K562 (cell line): ENCODE data around the gene GSX2. TPM values are rescaled to one million over a fixed set of nuclear protein-coding genes. Genes with fewer than 3 reads are reported as not detected.

Experiments
- ATAC-seq: fragments of 200-7000 bp; cut with Tn5 transposase; 3 replicates; pipeline ENCODE4 v1.9.1; 2020; ENCODE audit warnings: moderate library complexity
- BruUV-seq: library from RNA; stranded (reverse); fragments of 400-500 nt; replicated peaks from 2 replicates; lab custom pipeline; 2021; lab: Mats Ljungman, UMichigan
- CTCF ChIA-PET: fragments of 300-600 bp; formaldehyde crosslinking; extraction: SDS; loops from one replicate; lab custom pipeline; 2021; ENCODE audit warnings: low intra/inter-chr PET ratio; lab: Yijun Ruan, JAX
- POLR2A ChIA-PET: fragments of 300-600, 350-650 bp; sonication (Branson Sonifier 250); formaldehyde crosslinking; extraction: SDS; loops from one replicate; lab custom pipeline; 2021; ENCODE audit warnings: antibody characterized with exemption, inconsistent platforms; lab: Yijun Ruan, JAX
- DNase-seq, 4 experiments: peaks; one replicate each; pipeline versions ENCODE4 v3.0.0 to v3.0.0-alpha.2; 2011 to 2018; ENCODE audit warnings: low spot score in 3 of 4, mixed read lengths in 3 of 4; ENCODE audit errors: extremely low read depth in 1 of 4
- FAIRE-seq: peaks from 2 replicates; lab custom pipeline; 2011; peaks lifted over from hg19 to GRCh38; lab: Jason Lieb, UNC
- H2AFZ ChIP-seq: 2 replicates; pipeline ENCODE4 v1.6.0; 2011; ENCODE audit warnings: low read depth, low read length, control low read depth, inconsistent platforms
- H3K27ac ChIP-seq: fragments of 200-600 bp; 3 replicates; pipeline ENCODE4 v1.8.0; 2011; ENCODE audit warnings: low read depth, mild to moderate bottlenecking, control low read depth, inconsistent platforms, low read length, moderate library complexity, mixed read lengths; ENCODE audit errors: extremely low read depth
- H3K27me3 ChIP-seq, 2 experiments: fragments of 300-600 bp in 1 of 2; 2 replicates in 1 of 2; 3 replicates in 1 of 2; pipeline versions ENCODE4 v1.6.0 to v1.8.0; 2011; ENCODE audit warnings: inconsistent platforms in 2 of 2, low read length in 2 of 2, mild to moderate bottlenecking in 1 of 2, mixed read lengths in 1 of 2, moderate library complexity in 1 of 2; ENCODE audit not compliant: control insufficient read depth in 2 of 2, insufficient read depth in 2 of 2
- H3K36me3 ChIP-seq: fragments of 300-600 bp; 3 replicates; pipeline ENCODE4 v1.8.0; 2011; ENCODE audit warnings: mild to moderate bottlenecking, low read length, inconsistent platforms; ENCODE audit not compliant: control insufficient read depth, insufficient read depth
- H3K4me1 ChIP-seq, 2 experiments: fragments of 200-600 bp in 1 of 2; replicated peaks in 1 of 2; 2 replicates in 1 of 2; 3 replicates in 1 of 2; pipeline versions ENCODE4 v1.5.1 to v1.8.0; 2011; ENCODE audit warnings: inconsistent platforms in 2 of 2, low read length in 2 of 2, mild to moderate bottlenecking in 1 of 2, mixed read lengths in 1 of 2, moderate library complexity in 1 of 2; ENCODE audit not compliant: control insufficient read depth in 2 of 2, insufficient read depth in 2 of 2
- H3K4me2 ChIP-seq: 2 replicates; pipeline ENCODE4 v1.6.1; 2011; ENCODE audit warnings: low read length, control low read depth, inconsistent platforms, mixed read lengths; ENCODE audit not compliant: insufficient read depth
- H3K4me3 ChIP-seq: fragments of 200-600 bp; sonication (generic), shearing (Covaris generic); 2 replicates; pipeline ENCODE4 v1.5.1; 2016; ENCODE audit warnings: control low read depth, inconsistent platforms
- H3K79me2 ChIP-seq: fragments of 200-600 bp; 3 replicates; pipeline ENCODE4 v1.8.0; 2011; ENCODE audit warnings: low read length, inconsistent platforms; ENCODE audit not compliant: control insufficient read depth, insufficient read depth
- H3K9ac ChIP-seq, 2 experiments: 2 replicates each; pipeline versions ENCODE4 v1.6.0 to v1.6.1; 2011; ENCODE audit warnings: low read depth in 2 of 2, low read length in 2 of 2, control low read depth in 1 of 2, inconsistent platforms in 1 of 2, mild to moderate bottlenecking in 1 of 2, mixed read lengths in 1 of 2; ENCODE audit not compliant: insufficient read depth in 1 of 2
- H3K9me1 ChIP-seq: one replicate; pipeline ENCODE4 v1.6.0; 2011; ENCODE audit warnings: inconsistent platforms, mild to moderate bottlenecking, low read length, moderate library complexity; ENCODE audit not compliant: control insufficient read depth, insufficient read depth
- H3K9me3 ChIP-seq: replicated peaks from 2 replicates; pipeline ENCODE4 v1.5.1; 2011; ENCODE audit warnings: low read depth, low read length, inconsistent platforms; ENCODE audit not compliant: control insufficient read depth, insufficient read depth
- H4K20me1 ChIP-seq: replicated peaks from 2 replicates; pipeline ENCODE4 v1.6.1; 2011; ENCODE audit warnings: low read length, inconsistent platforms, mixed read lengths; ENCODE audit not compliant: control insufficient read depth, insufficient read depth
- ADNP ChIP-seq: fragments of 200-800 bp; sonication (Bioruptor generic); IDR thresholded peaks from 2 replicates; pipeline ENCODE4 v1.6.1; 2016; ENCODE audit warnings: missing genetic modification characterization, missing compliant biosample characterization
- MEF2A ChIP-seq: IDR thresholded peaks from 2 replicates; pipeline ENCODE4 v1.6.1; 2011; ENCODE audit warnings: low read depth, mild to moderate bottlenecking, low read length, moderate library complexity; ENCODE audit not compliant: control insufficient read depth
- MTA3 ChIP-seq: fragments of 450-650 bp; formaldehyde crosslinking; IDR thresholded peaks from 2 replicates; pipeline ENCODE4 v1.6.1; 2017; ENCODE audit warnings: mild to moderate bottlenecking, borderline replicate concordance
- NFIX ChIP-seq: fragments of 250-450 bp; sonication (Bioruptor Pico); IDR thresholded peaks from 2 replicates; pipeline ENCODE4 v1.4.0; 2020; ENCODE audit warnings: low read depth, mild to moderate bottlenecking, moderate library complexity
- PCBP2 ChIP-seq: fragments of 200-400 bp; formaldehyde crosslinking; IDR thresholded peaks from 2 replicates; pipeline ENCODE4 v1.6.1; 2018; ENCODE audit warnings: low read length, low read depth, mild to moderate bottlenecking, moderate library complexity; ENCODE audit not compliant: poor library complexity, severe bottlenecking
- RBM25 ChIP-seq: fragments of 200-400 bp; formaldehyde crosslinking; IDR thresholded peaks from 2 replicates; pipeline ENCODE4 v1.6.1; 2018; ENCODE audit warnings: low read length, low read depth, moderate library complexity; ENCODE audit not compliant: severe bottlenecking
- SMC3 ChIP-seq: conservative IDR thresholded peaks from 2 replicates; pipeline ENCODE4 v1.6.1; 2011; ENCODE audit warnings: low read depth, low read length, improper control_type of control experiment; ENCODE audit not compliant: insufficient read depth
- ZNF184 ChIP-seq: sonication (generic); formaldehyde crosslinking; IDR thresholded peaks from 2 replicates; pipeline ENCODE4 v1.5.0; 2020; ENCODE audit warnings: missing genetic modification reagents
- ZNF197 ChIP-seq: fragments of 200-800 bp; sonication (Bioruptor generic); IDR thresholded peaks from 2 replicates; pipeline ENCODE4 v1.6.1; 2016; ENCODE audit warnings: low read depth, missing genetic modification characterization, missing compliant biosample characterization
- WGBS: fragments of 100-300 bp; shearing (Covaris generic); methylation state at CpG from one replicate; pipeline ENCODE4 v1.1.6; 2016; ENCODE audit warnings: low coverage, mixed read lengths; ENCODE audit not compliant: insufficient coverage; ENCODE audit errors: missing lambda C conversion rate; 5-methylcytosine and 5-hydroxymethylcytosine counted together
- in situ Hi-C: fragments of 300-500 bp; cut with MboI; formaldehyde crosslinking; loops from 4 replicates; pipeline ENCODE4 v1.15.0; 2018; ENCODE audit warnings: inconsistent platforms, mixed read lengths
- intact Hi-C: fragments of 100-400 bp; cut with micrococcal nuclease; formaldehyde crosslinking; loops from 2 replicates; pipeline ENCODE4 v1.14.2; 2022
- polyA plus RNA-seq, 8 experiments: library from polyadenylated mRNA; depleted of rRNA in 4 of 8; stranded (reverse) in 5 of 8; unstranded in 3 of 8; fragments of >200 nt; fragmentation: Nextera tagmentation in 2 of 8; fragmentation: Illumina TruSeq in 1 of 8; extraction: Ambion mirVana in 2 of 8; extraction: Trizol in 1 of 8; gene quantifications; 2 replicates each; pipeline versions ENCODE4 v1.2.1 to v1.2.3, GENCODE V29; 2011 to 2014; ENCODE audit warnings: inconsistent platforms in 1 of 8, missing spikeins in 1 of 8
- total RNA-seq, 7 experiments: library from RNA; depleted of rRNA in 6 of 7; stranded (reverse); fragments of >200 nt in 6 of 7; fragmentation: Illumina TruSeq in 2 of 7; extraction: Trizol in 2 of 7; gene quantifications; 2 replicates each; pipeline versions ENCODE4 v1.2.1 to v1.2.3, GENCODE V29; 2011 to 2021; ENCODE audit warnings: low replicate concordance in 1 of 7
- TF ChIP-seq, protein P1 (sequence below): fragments of 250-450 bp; sonication (Bioruptor Pico); IDR thresholded peaks from 2 replicates; pipeline ENCODE4 v1.8.0; 2021; ENCODE audit warnings: moderate library complexity, mild to moderate bottlenecking, inconsistent platforms
- TF ChIP-seq, protein P2 (sequence below): fragments of 250-450 bp; sonication (Bioruptor Pico); IDR thresholded peaks from 2 replicates; pipeline ENCODE4 v1.5.0; 2021; ENCODE audit warnings: mild to moderate bottlenecking, moderate library complexity
- TF ChIP-seq, protein P3 (sequence below): fragments of 250-450 bp; sonication (Bioruptor Pico); IDR thresholded peaks from 2 replicates; pipeline ENCODE4 v1.5.0; 2021
- TF ChIP-seq, protein P4 (sequence below), 2 experiments: IDR thresholded peaks; 2 replicates each; pipeline ENCODE4 v1.6.1; 2012; ENCODE audit warnings: improper control_type of control experiment in 2 of 2, low read depth in 2 of 2, low read length in 2 of 2, borderline replicate concordance in 1 of 2

GSX2 gene
- total and polyA plus RNA-seq, 9 of the 15 experiments (the other 6 are each of a cell fraction or from before 2014, with no cell fraction given): not detected

DNA sequence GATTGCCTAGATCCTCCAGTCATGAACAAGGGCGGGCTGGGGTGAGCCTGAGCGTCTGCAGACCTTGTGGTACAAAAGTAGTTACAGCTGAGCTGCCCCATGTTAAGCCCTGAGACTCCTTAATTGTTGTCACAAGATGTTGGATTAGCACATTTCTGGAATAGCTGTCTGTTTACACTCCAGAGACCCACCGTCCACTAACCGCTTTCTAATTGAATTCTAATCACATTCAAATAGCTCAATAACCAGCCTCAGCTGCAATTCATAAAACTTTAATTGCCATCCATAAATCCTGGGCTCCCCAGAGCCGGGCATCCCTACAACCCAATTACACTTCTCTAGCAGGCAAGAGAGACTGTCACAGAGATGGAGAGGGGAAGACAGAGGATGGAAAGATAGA lies 1.6 kb upstream of the GSX2 start:
- H3K4me3 ChIP-seq: no peak overlapping the region
- no peak overlapping the region for H3K27ac ChIP-seq
- intact Hi-C loops: loop anchor here (5.0 kb wide), 1 partner anchor 166 kb away; no protein-coding TSS in a partner anchor
- ATAC-seq: no peak
- no TSS peak for BruUV-seq
- CTCF ChIA-PET: no interaction called here
- no peaks in the 10 kb centered on the region for H3K36me3 ChIP-seq
- 2% methylated on average over 5 of the region's 5 CpGs for WGBS
- H3K9me1 ChIP-seq: no peaks in the 10 kb centered on the region
- H3K79me2 ChIP-seq: no peaks in the 10 kb centered on the region
- POLR2A ChIA-PET: interaction anchor here (1.0 to 1.3 kb wide), 2 partner anchors 9 to 33 kb away, joined by 3 read pairs; no protein-coding TSS in a partner anchor
- no peak overlapping the region for H2AFZ ChIP-seq
- H4K20me1 ChIP-seq: no peaks in the 10 kb centered on the region; the same call in 1 of the 2 replicates
- no peaks in the 10 kb centered on the region; a peak in 2 of 5 replicates for H3K4me1 ChIP-seq
- H3K27me3 ChIP-seq: peaks cover 62 to 77% of the 10 kb centered on the region in 2 experiments
- in situ Hi-C loops: no loop called here
- no peaks in the 10 kb centered on the region for H3K9me3 ChIP-seq
- no peak overlapping the region for H3K4me2 ChIP-seq
- H3K9ac ChIP-seq: no peak overlapping the region
- no peak for DNase-seq
- FAIRE-seq: no peak
- TF ChIP-seq, protein P1, sequence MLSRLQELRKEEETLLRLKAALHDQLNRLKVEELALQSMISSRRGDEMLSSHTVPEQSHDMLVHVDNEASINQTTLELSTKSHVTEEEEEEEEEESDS (CRISPR knock-in tag): no peak
- TF ChIP-seq PCBP2: no peak
- TF ChIP-seq, protein P2, sequence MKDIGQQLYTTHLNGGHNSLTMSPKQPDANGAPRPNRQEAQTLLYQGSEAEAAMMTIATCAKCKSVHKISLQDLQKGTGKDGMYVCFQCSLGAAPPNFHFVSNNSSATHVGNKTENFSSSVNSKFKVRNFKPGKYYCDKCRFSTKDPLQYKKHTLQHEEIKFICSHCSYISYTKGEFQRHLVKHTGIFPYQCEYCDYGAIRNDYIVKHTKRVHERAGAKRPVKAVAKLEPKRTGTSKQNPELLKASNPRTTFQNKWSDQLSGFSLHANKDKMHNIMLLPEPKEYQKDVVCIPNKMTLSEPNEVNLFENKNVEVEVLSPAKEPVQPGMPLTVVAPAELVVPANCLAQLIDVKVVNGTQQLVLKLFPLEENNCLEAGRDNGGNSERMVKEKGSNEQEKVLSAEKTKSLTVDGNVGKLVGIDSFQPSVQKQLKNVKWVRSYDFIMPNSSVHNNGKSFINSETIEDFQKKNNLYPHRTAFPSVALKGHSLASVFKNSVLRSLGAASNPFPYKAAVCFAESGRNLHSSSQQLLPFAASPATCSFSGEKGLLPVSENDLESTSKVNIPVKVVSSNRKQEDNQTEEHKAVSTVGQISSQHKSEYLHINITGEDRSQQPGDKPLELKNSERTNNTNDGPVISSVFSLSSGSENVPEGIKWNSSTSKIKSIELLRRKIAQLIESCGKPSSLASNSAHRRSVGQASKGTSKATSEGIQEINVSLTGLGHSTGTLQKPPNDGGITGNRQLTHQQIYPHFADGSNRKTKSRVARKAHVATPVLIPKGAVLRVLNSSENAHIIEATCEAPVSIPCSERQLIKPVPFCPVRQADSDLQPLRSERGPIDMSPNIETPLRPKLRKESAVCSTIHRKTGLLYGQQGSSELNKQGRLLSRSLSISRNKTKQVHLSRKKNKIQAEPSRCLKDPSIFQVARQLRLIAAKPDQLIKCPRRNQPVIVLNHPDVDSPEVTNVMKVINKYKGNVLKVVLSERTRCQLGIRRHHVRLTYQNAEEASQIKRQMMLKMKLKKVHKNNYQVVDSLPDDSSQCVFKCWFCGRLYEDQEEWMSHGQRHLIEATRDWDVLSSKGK (CRISPR knock-in tag): no peak
- TF ChIP-seq, protein P3, sequence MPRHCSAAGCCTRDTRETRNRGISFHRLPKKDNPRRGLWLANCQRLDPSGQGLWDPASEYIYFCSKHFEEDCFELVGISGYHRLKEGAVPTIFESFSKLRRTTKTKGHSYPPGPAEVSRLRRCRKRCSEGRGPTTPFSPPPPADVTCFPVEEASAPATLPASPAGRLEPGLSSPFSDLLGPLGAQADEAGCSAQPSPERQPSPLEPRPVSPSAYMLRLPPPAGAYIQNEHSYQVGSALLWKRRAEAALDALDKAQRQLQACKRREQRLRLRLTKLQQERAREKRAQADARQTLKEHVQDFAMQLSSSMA (CRISPR knock-in tag): no peak
- TF ChIP-seq ZNF184 (CRISPR knock-in tag): no peak
- TF ChIP-seq, protein P4, sequence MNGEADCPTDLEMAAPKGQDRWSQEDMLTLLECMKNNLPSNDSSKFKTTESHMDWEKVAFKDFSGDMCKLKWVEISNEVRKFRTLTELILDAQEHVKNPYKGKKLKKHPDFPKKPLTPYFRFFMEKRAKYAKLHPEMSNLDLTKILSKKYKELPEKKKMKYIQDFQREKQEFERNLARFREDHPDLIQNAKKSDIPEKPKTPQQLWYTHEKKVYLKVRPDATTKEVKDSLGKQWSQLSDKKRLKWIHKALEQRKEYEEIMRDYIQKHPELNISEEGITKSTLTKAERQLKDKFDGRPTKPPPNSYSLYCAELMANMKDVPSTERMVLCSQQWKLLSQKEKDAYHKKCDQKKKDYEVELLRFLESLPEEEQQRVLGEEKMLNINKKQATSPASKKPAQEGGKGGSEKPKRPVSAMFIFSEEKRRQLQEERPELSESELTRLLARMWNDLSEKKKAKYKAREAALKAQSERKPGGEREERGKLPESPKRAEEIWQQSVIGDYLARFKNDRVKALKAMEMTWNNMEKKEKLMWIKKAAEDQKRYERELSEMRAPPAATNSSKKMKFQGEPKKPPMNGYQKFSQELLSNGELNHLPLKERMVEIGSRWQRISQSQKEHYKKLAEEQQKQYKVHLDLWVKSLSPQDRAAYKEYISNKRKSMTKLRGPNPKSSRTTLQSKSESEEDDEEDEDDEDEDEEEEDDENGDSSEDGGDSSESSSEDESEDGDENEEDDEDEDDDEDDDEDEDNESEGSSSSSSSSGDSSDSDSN (IDR thresholded peaks at IDR 0.05; ENCODE audit: borderline replicate concordance in 1 of 2, low read depth in 2 of 2, low read length in 2 of 2): no peak
- TF ChIP-seq MEF2A: no peak
- TF ChIP-seq ZNF197: no peak
- TF ChIP-seq SMC3: no peak
- TF ChIP-seq MTA3: no peak
- no peak for TF ChIP-seq ADNP
- no peak for TF ChIP-seq NFIX (CRISPR knock-in tag)
- no peak for TF ChIP-seq RBM25
- TF ChIP-seq, all 486 proteins: peak for 0
